GM12864 (cell line): Measurements from ENCODE around the gene INSC.

ENCODE experiments used
- DNase-seq: peaks from one replicate; pipeline ENCODE4 v3.0.0-alpha.2; 2011; ENCODE audit warnings: low read depth
- H3K4me3 ChIP-seq: 2 replicates; pipeline ENCODE4 v1.5.1; 2011; ENCODE audit warnings: mild to moderate bottlenecking, low read depth, low read length, control low read depth
- CTCF ChIP-seq: IDR thresholded peaks from 2 replicates; pipeline ENCODE4 v1.5.1; 2011; ENCODE audit warnings: low read depth, mild to moderate bottlenecking, moderate library complexity, low read length, control low read depth, inconsistent platforms; ENCODE audit errors: missing control alignments

Gene INSC

GRCh38 chr11:15291885-15292284, 177.2 kb downstream of the INSC start:
- DNase-seq, result no peak
- no peak for TF ChIP-seq CTCF

GRCh38 chr11:15293975-15294620, 179.4 kb downstream of the INSC start:
- no peak overlapping the region for H3K4me3 ChIP-seq
- no peak for TF ChIP-seq CTCF
- no peak for DNase-seq

More at GRCh38 chr11:15291885-15292284, 177.2 kb downstream of the INSC start:
- no peak overlapping the region for H3K4me3 ChIP-seq

- no peak for TF ChIP-seq CTCF
- no peak overlapping the region for H3K4me3 ChIP-seq
- no peak for DNase-seq
These were observed 181.0 kb downstream of the INSC start for GRCh38 chr11:15295695-15296094.
